NCI-H1436 (cell line): Measurements from ENCODE around the gene NTN1.

ENCODE experiments used
- DNase-seq: peaks from one replicate; lab custom pipeline; 2025; lab: John Stamatoyannopoulos, UW

NTN1 gene

GRCh38 chr17:9273428-9274391, 252.4 kb downstream of the NTN1 start:
- no peak for DNase-seq

- no peak for DNase-seq
Observed at GRCh38 chr17:9274973-9275372, 253.7 kb downstream of the NTN1 start.

- no peak for DNase-seq
Observed at GRCh38 chr17:9279893-9280292, 258.6 kb downstream of the NTN1 start.

GRCh38 chr17:9283909-9284308, 262.6 kb downstream of the NTN1 start:
- DNase-seq = no peak

GRCh38 chr17:9284884-9285283, 263.6 kb downstream of the NTN1 start:
- DNase-seq = no peak

- DNase-seq = no peak
Observed at GRCh38 chr17:9285602-9286427, 264.5 kb downstream of the NTN1 start.

- DNase-seq = no peak
Observed at GRCh38 chr17:9286434-9286833, 265.1 kb downstream of the NTN1 start.

GRCh38 chr17:9287306-9287705, 266.0 kb downstream of the NTN1 start:
- no peak for DNase-seq

GRCh38 chr17:9290226-9290613, 268.9 kb downstream of the NTN1 start:
- no peak for DNase-seq

GRCh38 chr17:9291912-9292560, 270.7 kb downstream of the NTN1 start:
- no peak for DNase-seq

- no peak for DNase-seq
Observed at GRCh38 chr17:9292561-9292941, 271.2 kb downstream of the NTN1 start.
